Activated naive CD8-positive, alpha-beta T cell treated with anti-CD3 and anti-CD28 coated beads, Interleukin-2, amount 10 ng/mL, durations not matched to agents 7 days and 5 days (primary cell): ENCODE results near the gene HSPA4. TPM values are rescaled to one million over a fixed set of nuclear protein-coding genes. Genes with fewer than 3 reads are reported as not detected.
"Not testable (repeated sequence)": the region's sequence is repeated elsewhere in the genome, so short reads cannot be mapped to it uniquely, and the experiment has no call there.

Experiments
- ATAC-seq: fragments of 150-1000 bp; cut with Tn5 transposase; one replicate; pipeline ENCODE4 v1.10.0; 2021; ENCODE audit warnings: low read depth, moderate library complexity
- POLR2A ChIA-PET: fragments of 350-600 bp; sonication (Branson Sonifier 250); formaldehyde crosslinking; loops from one replicate; lab custom pipeline; 2021; ENCODE audit warnings: antibody characterized with exemption; lab: Charles Lee
- DNase-seq: peaks from one replicate; pipeline ENCODE4 v3.0.0; 2021
- H3K27ac Mint-ChIP-seq: one replicate; pipeline ENCODE4 v1.8.0; 2022; ENCODE audit warnings: mild to moderate bottlenecking, mixed read lengths
- H3K27me3 Mint-ChIP-seq: one replicate; pipeline ENCODE4 v1.8.0; 2022; ENCODE audit warnings: mild to moderate bottlenecking, moderate library complexity, mixed read lengths
- H3K36me3 Mint-ChIP-seq: one replicate; pipeline ENCODE4 v1.8.0; 2021; ENCODE audit warnings: mild to moderate bottlenecking, mixed read lengths
- H3K4me1 Mint-ChIP-seq: one replicate; pipeline ENCODE4 v1.8.0; 2021; ENCODE audit warnings: mixed read lengths
- H3K4me3 Mint-ChIP-seq: one replicate; pipeline ENCODE4 v1.8.0; 2022; ENCODE audit warnings: mild to moderate bottlenecking, moderate library complexity, mixed read lengths
- H3K9me3 Mint-ChIP-seq: one replicate; pipeline ENCODE4 v1.8.0; 2021; ENCODE audit warnings: mixed read lengths
- total RNA-seq, 2 experiments: library from RNA; stranded (reverse); gene quantifications; one replicate each; pipeline ENCODE4 v1.2.3, GENCODE V29; 2021

The HSPA4 gene
- total RNA-seq, 2 experiments from 2014 or later = 78.9 to 83.2 TPM

GRCh38 chr5:133035224-133035623 is 16.6 kb upstream of the HSPA4 start:
- Mint-ChIP-seq H3K4me3 (no peak overlapping the region), H3K27ac (no peak overlapping the region), H3K9me3 (no peaks in the 10 kb centered on the region), H3K36me3 (no peaks in the 10 kb centered on the region), H3K4me1 (peaks cover 7% of the 10 kb centered on the region), H3K27me3 (no peaks in the 10 kb centered on the region)
- no peak for DNase-seq
- ATAC-seq = no peak
- POLR2A ChIA-PET = interaction anchor here (0.7 kb wide), 1 partner anchor 708 kb away, joined by 3 read pairs; no protein-coding TSS in a partner anchor

GRCh38 chr5:133036677-133037076 is 15.1 kb upstream of the HSPA4 start:
- ATAC-seq, H3K27ac Mint-ChIP-seq, H3K27me3 Mint-ChIP-seq, H3K36me3 Mint-ChIP-seq, DNase-seq, H3K4me3 Mint-ChIP-seq, POLR2A ChIA-PET, H3K9me3 Mint-ChIP-seq, H3K4me1 Mint-ChIP-seq: not testable (repeated sequence)

- Mint-ChIP-seq H3K36me3 (no peaks in the 10 kb centered on the region), H3K27me3 (no peaks in the 10 kb centered on the region), H3K9me3 (no peaks in the 10 kb centered on the region), H3K4me1 (peaks cover 2% of the 10 kb centered on the region), H3K27ac (no peak overlapping the region), H3K4me3 (no peak overlapping the region)
- POLR2A ChIA-PET = no interaction called here
- no peak for DNase-seq
- ATAC-seq = no peak
These were observed 10.5 kb upstream of the HSPA4 start for GRCh38 chr5:133041157-133041784.

- Mint-ChIP-seq H3K9me3 (no peaks in the 10 kb centered on the region), H3K27me3 (no peaks in the 10 kb centered on the region), H3K27ac (no peak overlapping the region), H3K4me1 (peaks cover 2% of the 10 kb centered on the region), H3K4me3 (no peak overlapping the region), H3K36me3 (no peaks in the 10 kb centered on the region)
- POLR2A ChIA-PET = no interaction called here
- no peak for DNase-seq
- no peak for ATAC-seq
These were observed 9.9 kb upstream of the HSPA4 start for GRCh38 chr5:133041910-133042309.

GRCh38 chr5:133046560-133046959 is 5.3 kb upstream of the HSPA4 start:
- not testable (repeated sequence) for ATAC-seq, H3K9me3 Mint-ChIP-seq, H3K27me3 Mint-ChIP-seq, H3K27ac Mint-ChIP-seq, H3K4me3 Mint-ChIP-seq, H3K36me3 Mint-ChIP-seq, DNase-seq
- peaks cover 17% of the 10 kb centered on the region for H3K4me1 Mint-ChIP-seq
- POLR2A ChIA-PET = interaction anchor here (0.7 kb wide), 1 partner anchor 1324 kb away, joined by 3 read pairs; no protein-coding TSS in a partner anchor

- DNase-seq (no peak), ATAC-seq (no peak)
- no peak overlapping the region for H3K4me3 Mint-ChIP-seq
- H3K9me3 Mint-ChIP-seq = no peaks in the 10 kb centered on the region
- peaks cover 4% of the 10 kb centered on the region for H3K36me3 Mint-ChIP-seq
- no peaks in the 10 kb centered on the region for H3K27me3 Mint-ChIP-seq
- H3K4me1 Mint-ChIP-seq = peaks cover 17% of the 10 kb centered on the region
- H3K27ac Mint-ChIP-seq = no peak overlapping the region
- POLR2A ChIA-PET = no interaction called here
These were observed 4.4 kb upstream of the HSPA4 start for GRCh38 chr5:133047404-133047803.

GRCh38 chr5:133048993-133049725 is 2.7 kb upstream of the HSPA4 start:
- peak overlapping the region; percentile 61 for H3K27ac Mint-ChIP-seq
- peaks cover 4% of the 10 kb centered on the region for H3K36me3 Mint-ChIP-seq
- no peaks in the 10 kb centered on the region for H3K9me3 Mint-ChIP-seq
- no peak for ATAC-seq
- peaks cover 19% of the 10 kb centered on the region for H3K4me1 Mint-ChIP-seq
- no peak for DNase-seq
- H3K27me3 Mint-ChIP-seq = no peaks in the 10 kb centered on the region
- H3K4me3 Mint-ChIP-seq = no peak overlapping the region
- POLR2A ChIA-PET = interaction anchor here (1.7 kb wide), 1 partner anchor 85 kb away, joined by 9 read pairs; the partner anchor contains the start of gene AFF4

- no peak overlapping the region for H3K4me3 Mint-ChIP-seq
- POLR2A ChIA-PET = interaction anchor here (1.7 kb wide), 1 partner anchor 86 kb away, joined by 9 read pairs; the partner anchor contains the start of gene AFF4
These were observed 2.1 kb upstream of the HSPA4 start for GRCh38 chr5:133049726-133050048.

GRCh38 chr5:133050521-133050920 is 1.3 kb upstream of the HSPA4 start:
- DNase-seq (no peak), ATAC-seq (no peak)
- Mint-ChIP-seq H3K4me1 (peaks cover 31% of the 10 kb centered on the region), H3K27me3 (no peaks in the 10 kb centered on the region), H3K4me3 (peak overlapping the region; percentile 98), H3K27ac (peak overlapping the region; percentile 100), H3K9me3 (no peaks in the 10 kb centered on the region), H3K36me3 (peaks cover 9% of the 10 kb centered on the region)
- POLR2A ChIA-PET = interaction anchor here (1.5 to 2.6 kb wide), 6 partner anchors 20 to 222 kb away, joined by 3 to 33 read pairs (median 10); partner anchors contain the start of genes AFF4, GDF9, UQCRQ and ZCCHC10

More at GRCh38 chr5:133049726-133050048, 2.1 kb upstream of the HSPA4 start:
- no peaks in the 10 kb centered on the region for H3K9me3 Mint-ChIP-seq
- peak overlapping the region; percentile 61 for H3K27ac Mint-ChIP-seq
- H3K4me1 Mint-ChIP-seq = peaks cover 24% of the 10 kb centered on the region
- DNase-seq (no peak), ATAC-seq (no peak)
- no peaks in the 10 kb centered on the region for H3K27me3 Mint-ChIP-seq
- peaks cover 7% of the 10 kb centered on the region for H3K36me3 Mint-ChIP-seq

- Mint-ChIP-seq H3K4me1 (peaks cover 36% of the 10 kb centered on the region), H3K27ac (peak overlapping the region; percentile 100), H3K9me3 (no peaks in the 10 kb centered on the region), H3K36me3 (peaks cover 12% of the 10 kb centered on the region), H3K27me3 (no peaks in the 10 kb centered on the region), H3K4me3 (peak overlapping the region; percentile 98)
- POLR2A ChIA-PET = interaction anchor here (0.9 to 2.6 kb wide), 17 partner anchors 11 to 954 kb away, joined by 3 to 33 read pairs (median 4); partner anchors contain the start of genes AFF4, GDF9, RAD50 and UQCRQ
- DNase-seq (no peak), ATAC-seq (no peak)
These were observed 712 bp upstream of the HSPA4 start for GRCh38 chr5:133051061-133051541.

- POLR2A ChIA-PET = interaction anchor here (0.6 to 2.6 kb wide), 16 partner anchors 10 to 953 kb away, joined by 3 to 33 read pairs (median 4); partner anchors contain the start of genes AFF4, GDF9, RAD50 and UQCRQ
- peak overlapping the region; percentile 98 for H3K4me3 Mint-ChIP-seq
These were observed 733 bp downstream of the HSPA4 start for GRCh38 chr5:133052317-133053175.

GRCh38 chr5:133053448-133053847 is 1.6 kb downstream of the HSPA4 start:
- H3K4me1 Mint-ChIP-seq = peaks cover 44% of the 10 kb centered on the region

More at GRCh38 chr5:133052317-133053175, 733 bp downstream of the HSPA4 start:
- Mint-ChIP-seq H3K9me3 (no peaks in the 10 kb centered on the region), H3K4me1 (peaks cover 40% of the 10 kb centered on the region), H3K27me3 (no peaks in the 10 kb centered on the region), H3K27ac (peak overlapping the region; percentile 100), H3K36me3 (peaks cover 12% of the 10 kb centered on the region)
- ATAC-seq (peak; percentile 7), DNase-seq (peak; percentile 79)

More at GRCh38 chr5:133053448-133053847, 1.6 kb downstream of the HSPA4 start:
- Mint-ChIP-seq H3K36me3 (peaks cover 12% of the 10 kb centered on the region), H3K27me3 (no peaks in the 10 kb centered on the region), H3K4me3 (peak overlapping the region; percentile 98), H3K27ac (no peak overlapping the region), H3K9me3 (no peaks in the 10 kb centered on the region)
- ATAC-seq (no peak), DNase-seq (no peak)
- POLR2A ChIA-PET = interaction anchor here (0.7 kb wide), 1 partner anchor 218 kb away, joined by 3 read pairs; no protein-coding TSS in a partner anchor
